ENCODE data around the gene CAMK1D.

DNA sequence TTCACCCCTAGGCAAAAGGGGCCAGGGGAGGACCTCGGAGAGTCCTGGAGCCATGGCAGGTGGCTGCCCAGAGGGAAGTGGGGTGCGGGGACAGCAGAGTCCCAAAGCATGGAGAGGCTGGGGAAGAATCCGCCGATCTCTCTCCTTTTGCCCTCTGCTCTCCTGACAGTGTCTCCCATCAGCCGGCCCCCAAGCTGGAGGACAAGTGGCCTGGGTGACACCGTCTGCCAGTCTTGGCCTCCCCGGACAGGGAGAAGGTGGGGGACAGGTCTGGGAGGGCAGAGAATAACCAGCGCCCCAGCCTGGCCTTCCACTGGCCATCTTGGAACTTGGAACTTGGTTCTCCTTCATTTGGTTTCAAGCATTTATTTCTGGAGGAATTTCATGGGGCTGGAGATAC lies 77.9 kb downstream of the CAMK1D start:
- no peak for TF ChIP-seq CTCF (IDR thresholded peaks at IDR 0.05; ENCODE audit: poor library complexity)
- TF ChIP-seq EZH2 (IDR thresholded peaks at IDR 0.05; ENCODE audit: borderline replicate concordance): no peak

Data from hepatocyte (in vitro differentiated cells).